Measurements from ENCODE around the gene WDR33. TPM values are rescaled to one million over a fixed set of nuclear protein-coding genes. Genes with fewer than 3 reads are reported as not detected.

The WDR33 gene
- total and polyA plus RNA-seq, 2 of the 13 experiments (the other 11 are each of a cell fraction or from before 2014, with no cell fraction given), result 54.9 to 78.2 TPM

GRCh38 chr2:127661949-127662510, 148.9 kb downstream of the WDR33 start:
- BruUV-seq (replicated peaks), result no TSS peak
- no peaks in the 10 kb centered on the region for H3K36me3 ChIP-seq (replicated peaks in 1 of 2; ENCODE audit: control insufficient read depth in 1 of 2, insufficient read depth in 2 of 2, low read length in 2 of 2)
- H2AFZ ChIP-seq (ENCODE audit: low read length), result no peak overlapping the region
- H3K9ac ChIP-seq (ENCODE audit: insufficient read depth, low read depth, low read length), result no peak overlapping the region
- no peaks in the 10 kb centered on the region for H3K79me2 ChIP-seq (ENCODE audit: insufficient read depth, low read length)
- ChIA-PET POLR2A (no interaction called here), CTCF (ENCODE audit: low intra/inter-chr PET ratio, low total read pairs) (no interaction called here)
- in situ Hi-C loops (cut with HindIII; ENCODE audit: extremely low pct_ligation_motif_present, low pct_unique_long_range_greater_than_20kb) (no loop called here), intact Hi-C loops (cut with micrococcal nuclease; ENCODE audit: unreplicated experiment) (no loop called here)
- ATAC-seq, result peak; percentile 6; the same call in 1 of the 3 replicates
- H3K4me2 ChIP-seq (ENCODE audit: low read depth, low read length), result peak overlapping the region; percentile 17; the same call in 1 of the 2 replicates
- H3K27ac ChIP-seq (ENCODE audit: extremely low read length, insufficient read depth, low read length), result no peak overlapping the region
- TF ChIP-seq, protein P1, sequence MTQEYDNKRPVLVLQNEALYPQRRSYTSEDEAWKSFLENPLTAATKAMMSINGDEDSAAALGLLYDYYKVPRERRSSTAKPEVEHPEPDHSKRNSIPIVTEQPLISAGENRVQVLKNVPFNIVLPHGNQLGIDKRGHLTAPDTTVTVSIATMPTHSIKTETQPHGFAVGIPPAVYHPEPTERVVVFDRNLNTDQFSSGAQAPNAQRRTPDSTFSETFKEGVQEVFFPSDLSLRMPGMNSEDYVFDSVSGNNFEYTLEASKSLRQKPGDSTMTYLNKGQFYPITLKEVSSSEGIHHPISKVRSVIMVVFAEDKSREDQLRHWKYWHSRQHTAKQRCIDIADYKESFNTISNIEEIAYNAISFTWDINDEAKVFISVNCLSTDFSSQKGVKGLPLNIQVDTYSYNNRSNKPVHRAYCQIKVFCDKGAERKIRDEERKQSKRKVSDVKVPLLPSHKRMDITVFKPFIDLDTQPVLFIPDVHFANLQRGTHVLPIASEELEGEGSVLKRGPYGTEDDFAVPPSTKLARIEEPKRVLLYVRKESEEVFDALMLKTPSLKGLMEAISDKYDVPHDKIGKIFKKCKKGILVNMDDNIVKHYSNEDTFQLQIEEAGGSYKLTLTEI (CRISPR knock-in tag; conservative IDR thresholded peaks at IDR 0.05), result no peak
- TF ChIP-seq SIN3A (IDR thresholded peaks at IDR 0.05; ENCODE audit: borderline replicate concordance, low read depth, low read length), result no peak
- TF ChIP-seq, protein P2, sequence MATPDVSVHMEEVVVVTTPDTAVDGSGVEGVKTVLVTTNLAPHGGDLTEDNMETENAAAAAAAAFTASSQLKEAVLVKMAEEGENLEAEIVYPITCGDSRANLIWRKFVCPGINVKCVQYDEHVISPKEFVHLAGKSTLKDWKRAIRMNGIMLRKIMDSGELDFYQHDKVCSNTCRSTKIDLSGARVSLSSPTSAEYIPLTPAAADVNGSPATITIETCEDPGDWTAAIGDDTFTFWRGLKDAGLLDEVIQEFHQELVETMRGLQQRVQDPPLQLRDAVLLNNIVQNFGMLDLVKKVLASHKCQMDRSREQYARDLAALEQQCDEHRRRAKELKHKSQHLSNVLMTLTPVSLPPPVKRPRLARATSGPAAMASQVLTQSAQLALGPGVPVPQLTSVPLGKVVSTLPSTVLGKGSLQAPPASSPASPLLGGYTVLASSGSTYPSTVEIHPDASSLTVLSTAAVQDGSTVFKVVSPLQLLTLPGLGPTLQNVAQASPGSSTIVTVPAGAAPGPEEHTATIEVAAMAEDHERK (CRISPR knock-in tag; IDR thresholded peaks at IDR 0.05; ENCODE audit: low read depth), result no peak
- TF ChIP-seq ZNF790 (CRISPR knock-in tag; IDR thresholded peaks at IDR 0.05; ENCODE audit: borderline replicate concordance), result no peak
- no peak for TF ChIP-seq DPF2 (CRISPR knock-in tag; IDR thresholded peaks at IDR 0.05; ENCODE audit: borderline replicate concordance, low read depth)
- peak; percentile 54; the same call in 1 of the 2 replicates for TF ChIP-seq ZNF629 (CRISPR knock-in tag; conservative IDR thresholded peaks at IDR 0.05)
- TF ChIP-seq CEBPB (IDR thresholded peaks at IDR 0.05; ENCODE audit: borderline replicate concordance, low read depth, low read length), result no peak
- 6% methylated on average over 8 of the region's 9 CpGs for WGBS (ENCODE audit: low lambda C conversion rate)
- H3K27me3 ChIP-seq (ENCODE audit: control insufficient read depth in 1 of 2, insufficient read depth in 2 of 2, low read length in 2 of 2), result peaks cover 2 to 61% of the 10 kb centered on the region in 2 experiments; a peak in 4 of 5 replicates
- no peaks in the 10 kb centered on the region for H4K20me1 ChIP-seq (ENCODE audit: insufficient read depth, low read length)
- FAIRE-seq, result no peak
- H3K9me3 ChIP-seq (ENCODE audit: low read length), result no peaks in the 10 kb centered on the region
- DNase-seq (ENCODE audit: low spot score), result no peak
- H3K4me1 ChIP-seq (ENCODE audit: insufficient read depth, low read length), result peaks cover 14% of the 10 kb centered on the region
- no peak overlapping the region for H3K4me3 ChIP-seq (replicated peaks in 1 of 3; ENCODE audit: insufficient read depth in 1 of 3, low read depth in 2 of 3, low read length in 3 of 3)
